Parathyroid adenoma (tissue), 2 donors: Measurements from ENCODE around the gene HCLS1.

Experiments used
- H2AFZ ChIP-seq: fragments of 300-600 bp; sonication (generic); one replicate; pipeline ENCODE4 v1.7.0; 2017; ENCODE audit warnings: antibody characterized with exemption, mild to moderate bottlenecking
- H3K27ac ChIP-seq: fragments of 300-600 bp; sonication (generic); one replicate; pipeline ENCODE4 v1.7.0; 2017
- H3K27me3 ChIP-seq: fragments of 300-600 bp; sonication (generic); one replicate; pipeline ENCODE4 v1.7.0; 2017; ENCODE audit warnings: low read length; ENCODE audit not compliant: control insufficient read depth, insufficient read depth
- H3K36me3 ChIP-seq: fragments of 300-600 bp; sonication (generic); one replicate; pipeline ENCODE4 v1.7.0; 2017; ENCODE audit warnings: low read length; ENCODE audit not compliant: control insufficient read depth, insufficient read depth
- H3K4me1 ChIP-seq: fragments of 300-600 bp; sonication (generic); one replicate; pipeline ENCODE4 v1.7.0; 2017; ENCODE audit warnings: control low read depth
- H3K4me2 ChIP-seq: fragments of 300-600 bp; sonication (generic); one replicate; pipeline ENCODE4 v1.7.0; 2017; ENCODE audit warnings: low read length
- H3K4me3 ChIP-seq: fragments of 300-600 bp; sonication (generic); one replicate; pipeline ENCODE4 v1.7.0; 2017; ENCODE audit warnings: low read depth, low read length
- H3K79me2 ChIP-seq: fragments of 300-600 bp; sonication (generic); one replicate; pipeline ENCODE4 v1.7.0; 2017; ENCODE audit warnings: control low read depth
- H3K9ac ChIP-seq: fragments of 300-600 bp; sonication (generic); one replicate; pipeline ENCODE4 v1.7.0; 2017; ENCODE audit warnings: mild to moderate bottlenecking
- H3K9me3 ChIP-seq: fragments of 300-600 bp; sonication (generic); one replicate; pipeline ENCODE4 v1.7.0; 2017; ENCODE audit warnings: low read length; ENCODE audit not compliant: control insufficient read depth
- CTCF ChIP-seq: fragments of 300-600 bp; sonication (generic); IDR thresholded peaks from one replicate; pipeline ENCODE4 v1.7.0; 2017; ENCODE audit warnings: antibody characterized with exemption, mild to moderate bottlenecking
- donor health status: primary hyperparathyroidism.

HCLS1 gene

DNA sequence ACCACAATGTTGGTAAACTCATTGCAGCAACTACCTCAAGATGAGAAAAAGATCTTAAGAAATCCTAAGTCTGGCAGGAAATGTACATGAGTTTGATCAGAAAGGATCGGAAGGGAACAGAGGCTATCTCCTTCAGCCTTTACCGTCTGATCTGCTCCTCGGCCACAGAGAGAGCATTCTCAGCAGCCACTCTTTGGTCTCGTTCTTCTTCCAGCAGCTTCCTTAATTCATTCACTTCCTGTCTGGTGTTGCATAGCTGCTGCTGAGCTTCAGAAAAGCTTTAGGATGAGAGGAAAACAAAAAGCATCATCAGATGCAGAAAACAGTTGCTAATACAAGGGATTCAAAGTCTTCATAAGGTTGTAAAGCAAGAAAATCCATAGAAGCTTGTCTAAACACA, 6.6 kb upstream of the HCLS1 start:
- Histone ChIP-seq H3K36me3 (no peaks in the 10 kb centered on the region), H3K27me3 (no peaks in the 10 kb centered on the region), H3K4me2 (no peak overlapping the region), H3K4me1 (no peaks in the 10 kb centered on the region), H3K79me2 (no peaks in the 10 kb centered on the region), H3K9me3 (no peaks in the 10 kb centered on the region), H3K4me3 (no peak overlapping the region), H3K27ac (no peak overlapping the region), H3K9ac (no peak overlapping the region), H2AFZ (no peak overlapping the region)
- no peak for TF ChIP-seq CTCF

DNA sequence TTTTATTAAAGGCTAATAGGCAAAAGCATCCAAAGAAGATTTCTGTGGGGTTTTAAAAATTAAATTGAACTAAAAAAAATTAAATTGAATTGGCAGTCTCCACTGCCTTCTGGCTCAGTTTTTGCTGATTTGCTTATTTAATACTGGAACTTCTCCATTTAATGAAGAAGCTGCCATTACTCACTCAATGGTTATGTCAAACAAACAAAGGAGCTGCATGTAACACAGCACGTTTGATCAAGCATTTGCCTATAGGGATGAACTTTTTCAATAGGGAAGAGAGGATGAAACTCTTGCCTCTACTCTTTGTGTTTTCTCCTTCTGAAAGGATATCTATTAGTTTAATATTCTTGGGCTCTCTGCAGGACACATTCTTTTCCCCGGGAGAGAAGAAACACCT, 4.8 kb upstream of the HCLS1 start:
- Histone ChIP-seq H3K9ac (no peak overlapping the region), H3K9me3 (no peaks in the 10 kb centered on the region), H3K4me3 (no peak overlapping the region), H3K79me2 (no peaks in the 10 kb centered on the region), H3K4me2 (no peak overlapping the region), H3K36me3 (no peaks in the 10 kb centered on the region), H2AFZ (no peak overlapping the region), H3K27ac (no peak overlapping the region), H3K27me3 (no peaks in the 10 kb centered on the region), H3K4me1 (no peaks in the 10 kb centered on the region)
- no peak for TF ChIP-seq CTCF

DNA sequence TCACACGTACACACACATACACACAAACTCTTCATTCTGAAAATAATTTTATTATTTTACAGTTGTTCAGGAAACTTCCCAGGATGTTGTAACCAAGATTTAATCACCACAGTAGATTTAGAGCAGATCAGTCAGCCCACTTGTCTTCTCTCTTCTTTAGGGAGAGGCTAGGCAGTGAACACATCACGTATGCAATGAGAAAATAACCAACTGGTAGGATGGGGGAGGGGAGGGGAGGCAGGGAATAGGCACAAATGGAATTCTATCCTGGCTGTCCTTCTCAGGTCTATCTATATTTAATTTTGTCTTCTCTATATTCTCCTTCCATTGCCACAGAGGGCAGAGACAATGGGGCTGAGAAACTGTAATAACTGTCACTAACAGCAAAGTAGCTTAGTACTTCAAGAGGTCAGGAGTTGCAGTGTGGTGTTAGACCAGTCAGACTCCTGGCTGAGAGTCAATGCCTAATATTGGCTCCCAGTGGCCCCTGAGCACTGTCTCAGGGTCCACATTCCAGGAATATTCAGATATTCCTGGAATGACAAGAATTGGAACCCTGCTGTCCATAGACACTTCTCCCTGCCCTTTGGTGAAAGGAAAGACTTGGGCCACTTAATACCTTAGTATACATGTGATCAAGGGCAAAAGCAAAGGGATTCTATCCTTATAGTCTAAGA, 2.6 kb upstream of the HCLS1 start:
- Histone ChIP-seq H3K79me2 (no peaks in the 10 kb centered on the region), H3K4me2 (no peak overlapping the region), H3K27me3 (no peaks in the 10 kb centered on the region), H3K4me1 (no peaks in the 10 kb centered on the region), H3K36me3 (no peaks in the 10 kb centered on the region), H2AFZ (no peak overlapping the region), H3K9me3 (no peaks in the 10 kb centered on the region), H3K9ac (no peak overlapping the region), H3K4me3 (no peak overlapping the region), H3K27ac (no peak overlapping the region)
- no peak for TF ChIP-seq CTCF

DNA sequence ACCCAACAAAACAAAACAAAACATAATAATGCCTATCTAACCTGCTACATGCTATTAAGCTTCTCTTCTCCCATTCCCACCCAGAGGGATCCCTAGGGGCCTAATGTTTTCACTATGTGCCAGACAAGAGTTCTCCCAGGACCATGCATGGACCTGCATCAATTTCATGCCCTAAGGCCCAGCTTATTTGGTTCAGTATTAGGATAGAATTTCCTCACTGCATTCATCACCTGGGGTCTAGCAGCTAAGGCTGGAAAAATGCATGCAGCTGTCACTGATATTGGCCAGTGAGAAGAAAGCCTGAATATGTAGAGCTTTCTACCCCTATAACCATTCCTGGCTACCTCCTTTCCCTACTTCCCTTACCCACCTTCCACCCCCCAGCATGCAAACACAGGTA, 2.0 kb upstream of the HCLS1 start:
- H3K9ac ChIP-seq, result no peak overlapping the region
- H3K79me2 ChIP-seq, result no peaks in the 10 kb centered on the region
- no peak overlapping the region for H3K4me3 ChIP-seq
- H3K4me2 ChIP-seq, result no peak overlapping the region
- no peaks in the 10 kb centered on the region for H3K36me3 ChIP-seq
- no peak overlapping the region for H2AFZ ChIP-seq
- TF ChIP-seq CTCF, result no peak
- no peaks in the 10 kb centered on the region for H3K27me3 ChIP-seq
- no peaks in the 10 kb centered on the region for H3K9me3 ChIP-seq
- no peak overlapping the region for H3K27ac ChIP-seq
- H3K4me1 ChIP-seq, result no peaks in the 10 kb centered on the region

DNA sequence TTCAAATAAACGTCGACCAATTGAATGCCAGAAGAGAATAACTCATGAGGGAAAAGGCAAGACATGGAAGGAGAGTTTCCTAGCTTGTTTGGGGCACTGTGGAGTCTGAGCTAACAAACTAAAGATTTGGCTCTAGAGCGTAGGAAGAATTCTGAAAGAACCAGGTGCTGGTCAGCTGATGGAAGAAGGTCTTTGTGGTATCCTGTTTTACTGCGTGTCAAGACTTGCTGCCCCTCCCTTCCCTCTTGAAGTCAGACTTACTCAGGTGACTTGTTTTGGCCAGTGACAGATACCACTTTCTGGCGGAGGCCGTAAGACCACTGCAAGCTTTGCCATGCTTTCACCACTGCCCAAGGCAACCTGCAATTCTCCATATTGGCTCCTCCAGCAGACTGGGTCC, 673 bp upstream of the HCLS1 start:
- H3K27me3 ChIP-seq, result no peaks in the 10 kb centered on the region

More for the DNA sequence above, 673 bp upstream of the HCLS1 start:
- H3K4me1 ChIP-seq, result no peaks in the 10 kb centered on the region
- no peaks in the 10 kb centered on the region for H3K9me3 ChIP-seq
- H3K9ac ChIP-seq, result no peak overlapping the region
- no peak for TF ChIP-seq CTCF
- H2AFZ ChIP-seq, result no peak overlapping the region
- H3K79me2 ChIP-seq, result no peaks in the 10 kb centered on the region
- no peak overlapping the region for H3K4me2 ChIP-seq
- peak overlapping the region; percentile 21 for H3K27ac ChIP-seq
- H3K36me3 ChIP-seq, result no peaks in the 10 kb centered on the region
- no peak overlapping the region for H3K4me3 ChIP-seq
